Left lung (tissue), 10 donors: ENCODE measurements around the gene FGF6. TPM values are rescaled to one million over a fixed set of nuclear protein-coding genes. Genes with fewer than 3 reads are reported as not detected.

ENCODE experiments used
- ATAC-seq: fragments of 200-7000 bp; cut with Tn5 transposase; one replicate; pipeline ENCODE4 v1.9.1; 2020; ENCODE audit warnings: moderate library complexity
- DNase-seq, 4 donors: peaks; one replicate each; pipeline ENCODE4 v3.0.0-alpha.2; 2013 to 2020
- H3K27ac ChIP-seq, 2 donors: fragments of 200-600 bp; sonication (generic) in 1 of 2; one replicate each; pipeline versions ENCODE4 v1.5.0 to v1.8.0; 2020 to 2021
- H3K27me3 ChIP-seq, 2 donors: fragments of 200-600 bp; sonication (generic) in 1 of 2; one replicate each; pipeline versions ENCODE4 v1.5.0 to v1.8.0; 2020 to 2021
- H3K36me3 ChIP-seq, 2 donors: fragments of 200-600 bp; sonication (generic) in 1 of 2; one replicate each; pipeline versions ENCODE4 v1.5.0 to v1.8.0; 2020 to 2021
- H3K4me1 ChIP-seq, 2 donors: fragments of 200-600 bp; one replicate each; pipeline ENCODE4 v1.8.0; 2021
- H3K4me3 ChIP-seq, 2 donors: fragments of 200-600 bp; sonication (generic) in 1 of 2; one replicate each; pipeline versions ENCODE4 v1.5.0 to v1.8.0; 2020 to 2021; ENCODE audit warnings: mild to moderate bottlenecking in 1 of 2
- H3K9me3 ChIP-seq, 2 donors: fragments of 200-600 bp; sonication (generic) in 1 of 2; one replicate each; pipeline versions ENCODE4 v1.5.0 to v1.8.0; 2020 to 2021
- CTCF ChIP-seq, 2 donors: fragments of 200-600 bp; sonication (generic) in 1 of 2; IDR thresholded peaks; one replicate each; pipeline versions ENCODE4 v1.5.0 to v1.8.0; 2021; ENCODE audit warnings: antibody characterized with exemption in 2 of 2
- intact Hi-C, 2 donors: fragments of 100-400 bp; cut with DNase I; formaldehyde crosslinking; loops; one replicate each; pipeline versions ENCODE4 v1.11.2 to v1.14.2; 2022
- polyA plus RNA-seq, 6 donors: library from polyadenylated mRNA; unstranded; fragments of 120-200 nt; gene quantifications; one replicate each; pipeline ENCODE4 v1.2.1, GENCODE V29; 2013; ENCODE audit not compliant: insufficient read length in 6 of 6
- total RNA-seq, 2 donors: library from RNA; stranded (reverse); fragmentation: NEBNext Ultra II Directional; extraction: Animal tissue kit (Norgen Biotek cat#: 25700); gene quantifications; one replicate each; pipeline ENCODE4 v1.2.1, GENCODE V29; 2021
- donor health status: DM: no; HTN: yes; CAD: no.
- donor health status: DM: no; HTN: no; CAD: no.

FGF6 gene
- total and polyA plus RNA-seq, 8 donors = not detected

- no peak for DNase-seq
- intact Hi-C loops = no loop called here
- Histone ChIP-seq H3K9me3 (no peaks in the 10 kb centered on the region), H3K4me3 (no peak overlapping the region), H3K27me3 (peaks cover 0 to 58% of the 10 kb centered on the region in 2 donors), H3K27ac (no peak overlapping the region), H3K4me1 (peaks cover 0 to 7% of the 10 kb centered on the region in 2 donors), H3K36me3 (no peaks in the 10 kb centered on the region)
- no peak for ATAC-seq
- TF ChIP-seq CTCF (IDR thresholded peaks at IDR 0.05) = no peak
Observed at GRCh38 chr12:4418913-4419312, 26.7 kb downstream of the FGF6 start.

- Histone ChIP-seq H3K27me3 (peaks cover 0 to 58% of the 10 kb centered on the region in 2 donors), H3K4me1 (peaks cover 0 to 7% of the 10 kb centered on the region in 2 donors), H3K4me3 (no peak overlapping the region), H3K9me3 (no peaks in the 10 kb centered on the region), H3K36me3 (no peaks in the 10 kb centered on the region), H3K27ac (no peak overlapping the region)
- no peak for TF ChIP-seq CTCF (IDR thresholded peaks at IDR 0.05)
- intact Hi-C loops = no loop called here
- ATAC-seq (no peak), DNase-seq (no peak)
Observed at GRCh38 chr12:4417936-4418335, 27.7 kb downstream of the FGF6 start.

GRCh38 chr12:4417455-4417854, 28.2 kb downstream of the FGF6 start:
- Histone ChIP-seq H3K27ac (no peak overlapping the region), H3K36me3 (no peaks in the 10 kb centered on the region), H3K9me3 (no peaks in the 10 kb centered on the region), H3K4me1 (peaks cover 0 to 7% of the 10 kb centered on the region in 2 donors), H3K27me3 (peaks cover 0 to 61% of the 10 kb centered on the region in 2 donors), H3K4me3 (no peak overlapping the region)
- ATAC-seq (no peak), DNase-seq (no peak)
- intact Hi-C loops = no loop called here
- TF ChIP-seq CTCF (IDR thresholded peaks at IDR 0.05) = no peak

- no peak for DNase-seq
- TF ChIP-seq CTCF (IDR thresholded peaks at IDR 0.05) = no peak
- H3K9me3 ChIP-seq = no peaks in the 10 kb centered on the region
- no peaks in the 10 kb centered on the region for H3K36me3 ChIP-seq
- peaks cover 0 to 7% of the 10 kb centered on the region in 2 donors for H3K4me1 ChIP-seq
- H3K27ac ChIP-seq = no peak overlapping the region
- ATAC-seq = no peak
- H3K27me3 ChIP-seq = peaks cover 0 to 65% of the 10 kb centered on the region in 2 donors
- intact Hi-C loops = no loop called here
- H3K4me3 ChIP-seq = no peak overlapping the region
Observed at GRCh38 chr12:4416276-4416675, 29.3 kb downstream of the FGF6 start.

- no peak for ATAC-seq
- DNase-seq = no peak
- Histone ChIP-seq H3K4me1 (peaks cover 0 to 7% of the 10 kb centered on the region in 2 donors), H3K4me3 (no peak overlapping the region), H3K27me3 (peaks cover 0 to 40% of the 10 kb centered on the region in 2 donors), H3K9me3 (no peaks in the 10 kb centered on the region), H3K27ac (no peak overlapping the region), H3K36me3 (no peaks in the 10 kb centered on the region)
- intact Hi-C loops = no loop called here
- no peak for TF ChIP-seq CTCF (IDR thresholded peaks at IDR 0.05)
Observed at GRCh38 chr12:4412465-4412864, 33.1 kb downstream of the FGF6 start.
